HG03097 (cell line): ENCODE data around the gene CTNS.

Experiments
- ATAC-seq: cut with Tn5 transposase; IDR thresholded peaks from one replicate; pipeline ENCODE4 v1.9.1; 2021; ENCODE audit not compliant: unreplicated experiment, low FRiP score

The CTNS gene

GRCh38 chr17:3622977-3623594 is 13.5 kb upstream of the CTNS start:
- ATAC-seq = no peak

GRCh38 chr17:3626831-3627768 is 9.5 kb upstream of the CTNS start:
- no peak for ATAC-seq

- no peak for ATAC-seq
Observed at GRCh38 chr17:3627769-3628167, 8.8 kb upstream of the CTNS start.

GRCh38 chr17:3630781-3631180 is 5.8 kb upstream of the CTNS start:
- no peak for ATAC-seq

- no peak for ATAC-seq
Observed at GRCh38 chr17:3632287-3632686, 4.3 kb upstream of the CTNS start.

GRCh38 chr17:3635474-3636153 is 946 bp upstream of the CTNS start:
- no peak for ATAC-seq

- ATAC-seq = peak; percentile 10
Observed at GRCh38 chr17:3636908-3637373, 381 bp downstream of the CTNS start.

GRCh38 chr17:3639981-3640596 is 3.5 kb downstream of the CTNS start:
- no peak for ATAC-seq

GRCh38 chr17:3641014-3641413 is 4.5 kb downstream of the CTNS start:
- no peak for ATAC-seq

GRCh38 chr17:3641717-3642486 is 5.3 kb downstream of the CTNS start:
- ATAC-seq = no peak

- no peak for ATAC-seq
Observed at GRCh38 chr17:3643889-3644349, 7.4 kb downstream of the CTNS start.

GRCh38 chr17:3645310-3645709 is 8.8 kb downstream of the CTNS start:
- no peak for ATAC-seq

GRCh38 chr17:3647251-3647650 is 10.7 kb downstream of the CTNS start:
- ATAC-seq = no peak

GRCh38 chr17:3647769-3648555 is 11.4 kb downstream of the CTNS start:
- no peak for ATAC-seq

GRCh38 chr17:3655766-3656165 is 19.2 kb downstream of the CTNS start:
- no peak for ATAC-seq

GRCh38 chr17:3656353-3656752 is 19.8 kb downstream of the CTNS start:
- no peak for ATAC-seq

GRCh38 chr17:3656755-3657587 is 20.4 kb downstream of the CTNS start:
- no peak for ATAC-seq

GRCh38 chr17:3657588-3657869 is 21.0 kb downstream of the CTNS start:
- ATAC-seq = no peak
